H1 (cell line): ENCODE results near the gene ADD2. TPM values are rescaled to one million over a fixed set of nuclear protein-coding genes. Genes with fewer than 3 reads are reported as not detected.

ENCODE experiments used
- ASH2L ChIP-seq: fragments of 200-600, 300-600 bp; sonication (generic); IDR thresholded peaks from one replicate; pipeline ENCODE4 v1.7.1; 2017; ENCODE audit warnings: low read length
- CBX5 ChIP-seq: fragments of 300-800, 300-1000 bp; sonication (generic); IDR thresholded peaks from 2 replicates; pipeline ENCODE4 v1.7.1; 2016; ENCODE audit warnings: antibody characterized with exemption, low read length, low read depth
- POLR2AphosphoS5 ChIP-seq: IDR thresholded peaks from 2 replicates; pipeline ENCODE4 v1.6.1; 2011; ENCODE audit warnings: low read depth, low read length
- USF2 ChIP-seq: IDR thresholded peaks from 2 replicates; pipeline ENCODE4 v1.6.1; 2011; ENCODE audit warnings: low read length, improper control_type of control experiment
- polyA plus RNA-seq, 7 experiments: library from polyadenylated mRNA; depleted of rRNA in 3 of 7; stranded (reverse) in 5 of 7; unstranded in 2 of 7; fragments of >200 nt in 5 of 7; fragments of 200-250 nt in 2 of 7; gene quantifications; 1 replicate in 5 of 7; 2 replicates in 1 of 7; 4 replicates in 1 of 7; pipeline versions ENCODE4 v1.2.1 to v1.2.3, GENCODE V29; 2011 to 2013; ENCODE audit warnings: missing spikeins in 2 of 7, mixed read lengths in 2 of 7
- total RNA-seq: library from RNA; stranded (reverse); fragmentation: NEBNext Ultra II Directional; extraction: Animal tissue kit (Norgen Biotek cat#: 25700); gene quantifications from 2 replicates; pipeline ENCODE4 v1.2.1, GENCODE V29; 2021

The ADD2 gene
- total and polyA plus RNA-seq, 2 of the 8 experiments (the other 6 are each of a cell fraction or from before 2014, with no cell fraction given) = 58.5 to 170 TPM

GRCh38 chr2:70668911-70669310 is 99.1 kb downstream of the ADD2 start (continued):
- TF ChIP-seq CBX5 (no peak), POLR2AphosphoS5 (no peak), USF2 (no peak), ASH2L (no peak)
- TF ChIP-seq, all 59 proteins: peak for 0
